Fibroblast of villous mesenchyme (primary cell): ENCODE measurements around the gene CYB5B. TPM values are rescaled to one million over a fixed set of nuclear protein-coding genes. Genes with fewer than 3 reads are reported as not detected.

Experiments
- DNase-seq: peaks from one replicate; pipeline ENCODE4 v3.0.0-alpha.2; 2010; ENCODE audit warnings: low read depth
- H3K4me3 ChIP-seq: 2 replicates; pipeline ENCODE4 v1.5.1; 2011; ENCODE audit warnings: low read depth, mild to moderate bottlenecking, low read length
- CTCF ChIP-seq: IDR thresholded peaks from 2 replicates; pipeline ENCODE4 v1.5.1; 2012; ENCODE audit warnings: low read depth, mild to moderate bottlenecking, low read length; ENCODE audit not compliant: insufficient read depth
- total RNA-seq: library from RNA; depleted of rRNA; stranded (reverse); fragments of >200 nt; gene quantifications from 2 replicates; pipeline ENCODE4 v1.2.3, GENCODE V29; 2012

Gene CYB5B
- total RNA-seq, 1 donor = 142 TPM

- no peak for TF ChIP-seq CTCF
- H3K4me3 ChIP-seq = peak overlapping the region; percentile 90
- no peak for DNase-seq
Observed at GRCh38 chr16:69384974-69385373, 39.4 kb upstream of the CYB5B start.

- DNase-seq = no peak
- no peak for TF ChIP-seq CTCF
- no peak overlapping the region for H3K4me3 ChIP-seq
Observed at GRCh38 chr16:69386596-69386995, 37.8 kb upstream of the CYB5B start.

GRCh38 chr16:69393898-69394849 lies 30.2 kb upstream of the CYB5B start:
- H3K4me3 ChIP-seq = no peak overlapping the region
- TF ChIP-seq CTCF = no peak
- DNase-seq = peak; percentile 86

DNA sequence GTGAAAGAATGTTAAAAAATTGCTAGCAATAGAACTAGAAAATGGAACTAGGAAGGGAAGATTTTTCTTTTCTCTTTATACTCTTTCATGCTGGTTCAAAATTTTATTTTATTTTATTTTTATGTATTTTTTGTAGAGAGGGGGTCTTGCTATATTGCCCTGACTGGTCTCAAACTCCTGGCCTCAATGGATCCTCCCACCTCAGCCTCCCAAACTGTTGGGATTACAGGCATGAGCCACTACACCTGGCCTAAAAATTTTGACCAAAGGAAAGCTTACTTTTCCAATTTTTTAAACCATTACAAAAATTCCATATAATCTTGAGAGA lies 28.6 kb upstream of the CYB5B start:
- no peak for DNase-seq
- TF ChIP-seq CTCF = no peak

DNA sequence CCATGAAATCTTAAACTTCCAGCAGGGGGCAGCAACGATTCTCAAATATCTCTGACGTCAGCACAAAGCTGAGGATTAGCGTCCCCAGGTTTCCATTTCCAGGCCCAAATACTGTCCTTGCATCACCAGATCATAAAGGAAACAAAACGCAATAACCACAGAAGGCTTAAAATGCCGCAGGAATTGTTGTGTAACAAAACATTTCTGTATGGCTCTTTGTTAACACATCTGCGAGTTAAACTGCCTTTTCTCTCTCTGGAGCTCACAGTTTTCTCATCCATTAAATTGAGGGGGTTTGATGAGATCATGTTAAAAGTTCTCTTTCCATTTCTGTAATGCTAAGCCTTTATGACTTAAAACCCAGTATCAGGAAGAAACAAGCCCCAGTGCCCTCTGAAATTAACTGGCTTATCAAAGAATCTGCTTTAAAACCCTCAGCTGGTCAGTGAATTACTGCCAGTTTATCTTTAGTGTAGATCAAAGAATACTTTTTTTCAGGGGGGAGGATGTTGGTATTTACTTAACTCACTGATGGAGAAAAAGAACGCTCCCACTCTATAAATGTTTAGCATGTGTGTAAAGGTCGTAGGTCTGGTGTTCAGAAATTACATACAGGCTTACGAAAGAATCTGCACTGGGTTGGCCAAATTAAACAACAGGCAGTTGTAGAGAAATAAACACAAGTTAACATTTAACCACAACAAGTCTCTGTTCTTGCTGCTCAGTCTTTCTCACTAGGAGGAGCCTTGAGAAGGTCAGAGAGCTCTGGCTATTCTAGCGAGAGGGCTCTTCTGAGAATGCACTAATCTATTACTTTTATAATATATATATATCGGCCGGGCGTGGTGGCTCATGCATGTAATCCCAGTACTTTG lies 28.0 kb upstream of the CYB5B start:
- peak; percentile 99 for DNase-seq
- peak; percentile 59 for TF ChIP-seq CTCF
- H3K4me3 ChIP-seq = peak overlapping the region; percentile 29

More for the DNA sequence above, 28.6 kb upstream of the CYB5B start:
- no peak overlapping the region for H3K4me3 ChIP-seq

DNA sequence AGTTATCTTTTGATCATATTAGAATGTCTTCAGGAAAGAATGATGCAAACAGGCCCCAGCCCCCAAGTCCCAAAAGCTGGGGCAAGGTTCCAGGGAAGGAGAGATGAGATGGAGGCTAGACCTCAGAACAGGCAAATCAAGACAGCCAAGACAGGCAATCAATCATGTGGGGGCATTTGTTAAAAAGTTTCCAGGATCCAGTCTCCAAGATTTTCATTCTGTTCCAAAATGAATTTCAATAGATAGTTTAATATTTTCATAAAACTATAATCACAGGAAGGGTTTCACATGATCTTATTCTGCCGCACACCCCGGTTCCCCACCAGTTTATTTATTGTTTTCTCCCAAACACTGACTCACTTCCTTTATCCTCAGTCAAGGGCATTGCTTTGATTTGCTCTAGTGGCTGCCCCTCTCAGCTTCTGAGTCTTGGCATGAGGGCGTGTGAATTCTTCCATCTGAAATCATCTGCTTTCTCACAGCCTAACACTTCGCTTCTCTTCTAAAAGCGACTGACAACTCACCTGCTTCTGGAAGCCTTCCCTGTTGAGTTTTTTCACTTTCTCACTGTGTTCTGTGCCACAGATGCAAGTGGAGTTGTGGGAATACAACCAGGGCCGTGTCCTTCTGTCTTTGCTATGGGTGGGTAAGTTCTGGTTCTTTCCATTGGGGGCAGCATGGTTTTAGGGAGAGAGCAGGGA lies 26.4 kb upstream of the CYB5B start:
- peak; percentile 86 for TF ChIP-seq CTCF
- H3K4me3 ChIP-seq = peak overlapping the region; percentile 7
- peak; percentile 88 for DNase-seq
